ENCODE results near the gene MLLT6. TPM values are rescaled to one million over a fixed set of nuclear protein-coding genes. Genes with fewer than 3 reads are reported as not detected.
A peak's percentile ranks its signal among the peaks of the same experiment; 100 is the strongest.

Gene MLLT6
- total and polyA plus RNA-seq, 2 of the 13 experiments (the other 11 are each of a cell fraction or from before 2014, with no cell fraction given) = 50.7 to 69.5 TPM

GRCh38 chr17:38746004-38746848 is 41.2 kb downstream of the MLLT6 start (continued):
- TF ChIP-seq ZBED4 (CRISPR knock-in tag; IDR thresholded peaks at IDR 0.05; ENCODE audit: borderline replicate concordance) (0 out of 2 replicates have a peak, but pooled peaks have one; percentile 21), CREM (IDR thresholded peaks at IDR 0.05) (peak; percentile 70; the same call in 1 of the 2 replicates), CREM (CRISPR knock-in tag; IDR thresholded peaks at IDR 0.05) (no peak), ZBTB21 (CRISPR knock-in tag; IDR thresholded peaks at IDR 0.05) (0 out of 2 replicates have a peak, but pooled peaks have one; percentile 34), ZNF224 (CRISPR knock-in tag; IDR thresholded peaks at IDR 0.05) (no peak; the same call in 1 of the 2 replicates), SMC3 (IDR thresholded peaks at IDR 0.05; ENCODE audit: low read length) (no peak), TARDBP (CRISPR knock-in tag; IDR thresholded peaks at IDR 0.05) (no peak; the same call in 1 of the 2 replicates), ATF6 (CRISPR knock-in tag; conservative IDR thresholded peaks at IDR 0.05) (no peak), ZMYM2 (CRISPR knock-in tag; IDR thresholded peaks at IDR 0.05) (0 out of 2 replicates have a peak, but pooled peaks have one; percentile 16), ZNF557 (CRISPR knock-in tag; IDR thresholded peaks at IDR 0.05) (peak; percentile 76), ZNF800 (CRISPR knock-in tag; IDR thresholded peaks at IDR 0.05) (peak; percentile 33; the same call in 1 of the 2 replicates), EED (CRISPR knock-in tag; IDR thresholded peaks at IDR 0.05) (no peak), NR0B2 (CRISPR knock-in tag; IDR thresholded peaks at IDR 0.05) (no peak), ZNF331 (CRISPR knock-in tag; IDR thresholded peaks at IDR 0.05) (0 out of 2 replicates have a peak, but pooled peaks have one; percentile 32), TEAD2 (CRISPR knock-in tag; IDR thresholded peaks at IDR 0.05) (no peak), HINFP (CRISPR knock-in tag; IDR thresholded peaks at IDR 0.05; ENCODE audit: low read depth) (peak; percentile 83)

All from HepG2 (cell line).